ENCODE measurements around the gene IFNLR1. TPM values are rescaled to one million over a fixed set of nuclear protein-coding genes. Genes with fewer than 3 reads are reported as not detected.

IFNLR1 gene
- total and polyA plus RNA-seq, 2 donors (not counting 3 experiments of a cell fraction or from before 2014, with no cell fraction given) = 0.01 TPM; not detected in 1

GRCh38 chr1:24162201-24162600, 24.9 kb downstream of the IFNLR1 start:
- CTCF ChIA-PET = interaction anchor here (2.0 kb wide), 1 partner anchor 12 kb away, joined by 17 read pairs; no protein-coding TSS in a partner anchor
- H3K4me1 ChIP-seq (ENCODE audit: control insufficient read depth, extremely low read depth, insufficient read depth, low read length) = no peaks in the 10 kb centered on the region

More at GRCh38 chr1:24162201-24162600, 24.9 kb downstream of the IFNLR1 start:
- FAIRE-seq (no peak), DNase-seq (ENCODE audit: low read depth, low spot score) (no peak)
- Histone ChIP-seq H4K20me1 (replicated peaks; ENCODE audit: control insufficient read depth, extremely low read depth, insufficient read depth, low read length) (no peaks in the 10 kb centered on the region), H2AFZ (ENCODE audit: low read depth, low read length) (no peak overlapping the region), H3K9me3 (replicated peaks; ENCODE audit: control insufficient read depth, insufficient read depth, low read length) (no peaks in the 10 kb centered on the region), H3K27me3 (ENCODE audit: control insufficient read depth in 2 of 2, insufficient read depth in 2 of 2, low read length in 2 of 2) (peaks cover 2 to 3% of the 10 kb centered on the region in 2 experiments), H3K9me1 (replicated peaks; ENCODE audit: control insufficient read depth, extremely low read depth, insufficient read depth, low read length) (no peaks in the 10 kb centered on the region), H3K4me3 (replicated peaks in 1 of 3; ENCODE audit: insufficient read depth in 1 of 3, low read depth in 1 of 3, low read length in 3 of 3) (no peak overlapping the region), H3K36me3 (ENCODE audit: control insufficient read depth in 2 of 2, extremely low read depth in 1 of 2, insufficient read depth in 2 of 2, low read length in 2 of 2) (no peaks in the 10 kb centered on the region), H3K9ac (replicated peaks; ENCODE audit: extremely low read depth, insufficient read depth, low read length) (no peak overlapping the region), H3K4me2 (ENCODE audit: insufficient read depth, low read length) (no peak overlapping the region), H3K79me2 (ENCODE audit: control insufficient read depth, insufficient read depth, low read length) (no peaks in the 10 kb centered on the region), H3K27ac (ENCODE audit: insufficient read depth, low read depth, low read length) (no peak overlapping the region)
- intact Hi-C loops (cut with micrococcal nuclease) (no loop called here), dilution Hi-C loops (cut with MboI; ENCODE audit: extremely low pct_ligation_motif_present, low sequenced_read_pairs) (no loop called here)
- BruUV-seq (replicated peaks) = no TSS peak
- POLR2A ChIA-PET = interaction anchor here (0.6 kb wide), 1 partner anchor 37 kb away, joined by 3 read pairs; no protein-coding TSS in a partner anchor
- no peak for TF ChIP-seq FOS (IDR thresholded peaks at IDR 0.05; ENCODE audit: borderline replicate concordance, insufficient read depth, low read length)
- no peak for TF ChIP-seq MYC (IDR thresholded peaks at IDR 0.05; ENCODE audit: low read depth, low read length)
- no peak for TF ChIP-seq POLR2AphosphoS5 (IDR thresholded peaks at IDR 0.05; ENCODE audit: insufficient read depth, low read depth, low read length)
- TF ChIP-seq EZH2 (IDR thresholded peaks at IDR 0.05; ENCODE audit: borderline replicate concordance, low read depth, low read length, severe bottlenecking) = no peak
- TF ChIP-seq GATA2 (IDR thresholded peaks at IDR 0.05; ENCODE audit: insufficient read depth, insufficient read length, low read depth, low read length) = no peak
- no peak for TF ChIP-seq JUN (IDR thresholded peaks at IDR 0.05; ENCODE audit: borderline replicate concordance, insufficient read depth, insufficient read length, low read depth)
- TF ChIP-seq MAX (IDR thresholded peaks at IDR 0.05; ENCODE audit: insufficient read depth, insufficient read length) = no peak
- no peak for TF ChIP-seq CTCF (IDR thresholded peaks at IDR 0.05; ENCODE audit: extremely low read depth in 1 of 2, insufficient read depth in 1 of 2, low read depth in 1 of 2, low read length in 2 of 2)
- TF ChIP-seq POLR2A (IDR thresholded peaks at IDR 0.05; ENCODE audit: low read depth, low read length) = no peak

All from endothelial cell of umbilical vein (primary cell).